Tibial artery (tissue), 4 donors: ENCODE measurements around the gene TSPAN18.

Source experiments
- DNase-seq, 2 donors: peaks; one replicate each; pipeline ENCODE4 v3.0.0-alpha.2; 2019
- H3K27ac ChIP-seq, 2 donors: fragments of 200-600 bp; sonication (generic) in 1 of 2; 1 replicate in 1 of 2; 2 replicates in 1 of 2; pipeline ENCODE4 v1.5.1; 2018 to 2019; ENCODE audit warnings: mild to moderate bottlenecking in 1 of 2
- H3K27me3 ChIP-seq, 2 donors: fragments of 200-600 bp; sonication (generic) in 1 of 2; one replicate each; pipeline versions ENCODE4 v1.5.1 to v1.6.0; 2016 to 2019
- H3K36me3 ChIP-seq, 3 donors: fragments of 200-600 bp; sonication (generic) in 2 of 3; one replicate each; pipeline ENCODE4 v1.5.1; 2016 to 2019; ENCODE audit warnings: mild to moderate bottlenecking in 2 of 3
- H3K4me1 ChIP-seq, 4 donors: fragments of 200-600 bp; sonication (generic) in 2 of 4; 1 replicate in 3 of 4; 2 replicates in 1 of 4; pipeline ENCODE4 v1.5.1; 2016 to 2019
- H3K4me3 ChIP-seq, 2 donors: fragments of 200-600 bp; sonication (generic) in 1 of 2; 1 replicate in 1 of 2; 2 replicates in 1 of 2; pipeline ENCODE4 v1.5.1; 2018 to 2019; ENCODE audit warnings: mild to moderate bottlenecking in 2 of 2
- H3K9me3 ChIP-seq, 3 donors: fragments of 200-600 bp; sonication (generic) in 1 of 3; one replicate each; pipeline ENCODE4 v1.5.1; 2016 to 2019
- CTCF ChIP-seq, 2 experiments: fragments of 200-600 bp in 1 of 2; fragments of 450-650 bp in 1 of 2; IDR thresholded peaks; one replicate each; pipeline ENCODE4 v1.5.1; 2017 to 2019; ENCODE audit warnings: antibody characterized with exemption in 2 of 2, mild to moderate bottlenecking in 1 of 2, moderate library complexity in 1 of 2
- intact Hi-C: fragments of 100-400 bp; cut with DNase I; formaldehyde crosslinking; loops from one replicate; pipeline ENCODE4 v1.15.0; 2023; ENCODE audit warnings: low total_unique reads

TSPAN18 gene

GRCh38 chr11:44952082-44952481, 225.3 kb downstream of the TSPAN18 start:
- DNase-seq: no peak
- Histone ChIP-seq H3K36me3 (no peaks in the 10 kb centered on the region), H3K9me3 (no peaks in the 10 kb centered on the region), H3K27me3 (peaks cover 0 to 16% of the 10 kb centered on the region in 2 donors), H3K4me1 (peaks cover 0 to 26% (median 18%) of the 10 kb centered on the region in 4 donors), H3K27ac (no peak overlapping the region), H3K4me3 (no peak overlapping the region)
- TF ChIP-seq CTCF (IDR thresholded peaks at IDR 0.05): no peak
- intact Hi-C loops: no loop called here

GRCh38 chr11:44952500-44953260, 225.9 kb downstream of the TSPAN18 start:
- H3K4me1 ChIP-seq: peaks cover 0 to 22% (median 17%) of the 10 kb centered on the region in 4 donors
- no peaks in the 10 kb centered on the region for H3K36me3 ChIP-seq
- no peak overlapping the region for H3K4me3 ChIP-seq
- no peaks in the 10 kb centered on the region for H3K9me3 ChIP-seq
- no peak for TF ChIP-seq CTCF (IDR thresholded peaks at IDR 0.05)
- no peak for DNase-seq
- intact Hi-C loops: no loop called here
- H3K27ac ChIP-seq: no peak overlapping the region
- H3K27me3 ChIP-seq: peaks cover 0 to 21% of the 10 kb centered on the region in 2 donors

GRCh38 chr11:44954051-44954906, 227.5 kb downstream of the TSPAN18 start:
- no peaks in the 10 kb centered on the region for H3K36me3 ChIP-seq
- DNase-seq: no peak
- no peak overlapping the region for H3K27ac ChIP-seq
- H3K4me3 ChIP-seq: no peak overlapping the region
- intact Hi-C loops: no loop called here
- TF ChIP-seq CTCF (IDR thresholded peaks at IDR 0.05): no peak
- peaks cover 0 to 16% (median 7%) of the 10 kb centered on the region in 4 donors for H3K4me1 ChIP-seq
- peaks cover 0 to 21% of the 10 kb centered on the region in 2 donors for H3K27me3 ChIP-seq
- H3K9me3 ChIP-seq: no peaks in the 10 kb centered on the region

GRCh38 chr11:44955015-44955738, 228.4 kb downstream of the TSPAN18 start:
- no peak overlapping the region for H3K4me3 ChIP-seq
- H3K4me1 ChIP-seq: peaks cover 0 to 8% (median 2%) of the 10 kb centered on the region in 4 donors
- peaks cover 0 to 21% of the 10 kb centered on the region in 2 donors for H3K27me3 ChIP-seq
- H3K36me3 ChIP-seq: no peaks in the 10 kb centered on the region
- TF ChIP-seq CTCF (IDR thresholded peaks at IDR 0.05): no peak
- H3K9me3 ChIP-seq: no peaks in the 10 kb centered on the region
- H3K27ac ChIP-seq: no peak overlapping the region
- DNase-seq: peak; percentile 67 to 78
- intact Hi-C loops: no loop called here

- DNase-seq: no peak
Measured at GRCh38 chr11:44957040-44957515, 230.3 kb downstream of the TSPAN18 start.

More at GRCh38 chr11:44957040-44957515, 230.3 kb downstream of the TSPAN18 start:
- Histone ChIP-seq H3K36me3 (no peaks in the 10 kb centered on the region), H3K4me1 (no peaks in the 10 kb centered on the region), H3K27me3 (peaks cover 0 to 21% of the 10 kb centered on the region in 2 donors), H3K27ac (no peak overlapping the region), H3K9me3 (no peaks in the 10 kb centered on the region), H3K4me3 (no peak overlapping the region)
- intact Hi-C loops: no loop called here
- TF ChIP-seq CTCF (IDR thresholded peaks at IDR 0.05): no peak
